ENCODE data around the gene LAMC1. TPM values are rescaled to one million over a fixed set of nuclear protein-coding genes. Genes with fewer than 3 reads are reported as not detected.
"Not testable (repeated sequence)": the region's sequence is repeated elsewhere in the genome, so short reads cannot be mapped to it uniquely, and the experiment has no call there.

LAMC1 gene
- total RNA-seq, 2 donors from 2014 or later = 60.7 to 96.6 TPM

DNA sequence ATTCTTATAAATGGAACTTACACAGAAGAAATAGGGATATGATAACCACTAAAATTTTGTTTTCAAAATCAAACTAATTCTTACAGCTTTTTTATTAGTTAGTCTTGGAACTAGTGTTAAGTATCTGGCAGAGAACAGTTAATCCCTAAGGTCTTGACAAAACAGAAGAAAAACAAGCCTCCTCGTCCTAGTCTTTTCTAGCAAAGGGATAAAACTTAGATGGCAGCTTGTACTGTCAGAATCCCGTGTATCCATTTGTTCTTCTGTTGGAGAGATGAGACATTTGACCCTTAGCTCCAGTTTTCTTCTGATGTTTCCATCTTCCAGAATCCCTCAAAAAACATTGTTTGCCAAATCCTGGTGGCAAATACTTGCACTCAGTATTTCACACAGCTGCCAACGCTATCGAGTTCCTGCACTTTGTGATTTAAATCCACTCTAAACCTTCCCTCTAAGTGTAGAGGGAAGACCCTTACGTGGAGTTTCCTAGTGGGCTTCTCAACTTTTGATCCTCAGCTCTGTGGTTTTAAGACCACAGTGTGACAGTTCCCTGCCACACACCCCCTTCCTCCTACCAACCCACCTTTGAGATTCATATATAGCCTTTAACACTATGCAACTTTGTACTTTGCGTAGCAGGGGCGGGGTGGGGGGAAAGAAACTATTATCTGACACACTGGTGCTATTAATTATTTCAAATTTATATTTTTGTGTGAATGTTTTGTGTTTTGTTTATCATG, 120.5 kb downstream of the LAMC1 start:
- intact Hi-C loops (cut with DNase I) = no loop called here
- Histone ChIP-seq H3K9me3 (no peaks in the 10 kb centered on the region), H3K36me3 (replicated peaks in 1 of 2; ENCODE audit: insufficient read depth in 1 of 2, low read depth in 2 of 2) (peaks cover 0 to 10% of the 10 kb centered on the region in 2 donors), H3K27ac (no peak overlapping the region), H3K27me3 (no peaks in the 10 kb centered on the region), H3K4me1 (peaks cover 7% of the 10 kb centered on the region), H3K4me3 (no peak overlapping the region)
- no peak for ATAC-seq
- 84 to 88% methylated on average over 7 of the region's 7 CpGs for WGBS, 2 donors
- TF ChIP-seq POLR2A (IDR thresholded peaks at IDR 0.05) = no peak
- TF ChIP-seq, protein P1, sequence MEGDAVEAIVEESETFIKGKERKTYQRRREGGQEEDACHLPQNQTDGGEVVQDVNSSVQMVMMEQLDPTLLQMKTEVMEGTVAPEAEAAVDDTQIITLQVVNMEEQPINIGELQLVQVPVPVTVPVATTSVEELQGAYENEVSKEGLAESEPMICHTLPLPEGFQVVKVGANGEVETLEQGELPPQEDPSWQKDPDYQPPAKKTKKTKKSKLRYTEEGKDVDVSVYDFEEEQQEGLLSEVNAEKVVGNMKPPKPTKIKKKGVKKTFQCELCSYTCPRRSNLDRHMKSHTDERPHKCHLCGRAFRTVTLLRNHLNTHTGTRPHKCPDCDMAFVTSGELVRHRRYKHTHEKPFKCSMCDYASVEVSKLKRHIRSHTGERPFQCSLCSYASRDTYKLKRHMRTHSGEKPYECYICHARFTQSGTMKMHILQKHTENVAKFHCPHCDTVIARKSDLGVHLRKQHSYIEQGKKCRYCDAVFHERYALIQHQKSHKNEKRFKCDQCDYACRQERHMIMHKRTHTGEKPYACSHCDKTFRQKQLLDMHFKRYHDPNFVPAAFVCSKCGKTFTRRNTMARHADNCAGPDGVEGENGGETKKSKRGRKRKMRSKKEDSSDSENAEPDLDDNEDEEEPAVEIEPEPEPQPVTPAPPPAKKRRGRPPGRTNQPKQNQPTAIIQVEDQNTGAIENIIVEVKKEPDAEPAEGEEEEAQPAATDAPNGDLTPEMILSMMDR (IDR thresholded peaks at IDR 0.05) = no peak
- DNase-seq = no peak

DNA sequence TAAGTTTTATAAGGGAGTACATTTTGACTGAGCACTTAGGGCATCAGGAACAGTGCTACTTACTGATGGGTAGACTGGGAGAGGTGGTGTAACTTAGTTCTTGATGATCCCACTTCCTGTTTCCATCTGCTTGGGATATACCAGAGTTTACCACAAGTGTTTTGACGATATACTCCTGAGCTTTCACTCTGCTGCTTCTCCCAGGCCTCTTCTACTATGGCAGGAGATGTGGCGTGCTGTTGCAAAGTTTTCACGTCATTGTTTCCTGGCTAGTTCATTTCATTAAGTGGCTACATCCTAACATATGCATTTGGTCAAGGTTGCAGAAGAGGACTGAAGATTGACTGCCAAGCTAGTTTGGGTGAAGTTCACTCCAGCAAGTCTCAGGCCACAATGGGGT, 121.5 kb downstream of the LAMC1 start:
- intact Hi-C loops (cut with DNase I) = no loop called here
- Histone ChIP-seq H3K4me1 (peaks cover 1% of the 10 kb centered on the region), H3K27ac (no peak overlapping the region), H3K36me3 (replicated peaks in 1 of 2; ENCODE audit: insufficient read depth in 1 of 2, low read depth in 2 of 2) (peaks cover 0 to 10% of the 10 kb centered on the region in 2 donors), H3K9me3 (no peaks in the 10 kb centered on the region), H3K4me3 (no peak overlapping the region), H3K27me3 (no peaks in the 10 kb centered on the region)
- ATAC-seq (no peak), DNase-seq (no peak)
- TF ChIP-seq, protein P1 (IDR thresholded peaks at IDR 0.05) = no peak
- no peak for TF ChIP-seq POLR2A (IDR thresholded peaks at IDR 0.05)
- WGBS, 2 donors = 56 to 74% methylated on average over 3 of the region's 3 CpGs

DNA sequence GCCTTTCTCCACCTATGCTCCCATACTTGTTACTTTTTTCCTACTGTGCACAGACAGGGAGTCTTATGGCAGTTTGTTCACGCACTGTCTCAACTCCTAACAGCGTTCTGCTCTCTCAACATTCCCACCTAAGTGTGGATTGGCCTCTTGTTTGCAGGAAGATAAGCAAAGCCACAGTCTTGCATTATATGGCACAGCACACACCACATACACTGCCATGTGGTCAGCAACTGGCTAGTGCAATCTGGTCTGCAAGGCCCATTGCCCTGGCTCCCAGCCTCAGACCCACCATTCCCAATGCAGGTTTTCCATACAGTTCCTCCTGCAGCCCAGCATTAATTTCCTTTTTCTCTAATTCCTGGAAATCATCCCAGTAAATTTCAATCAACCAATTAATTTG, 124.5 kb downstream of the LAMC1 start:
- WGBS, 2 donors = 92 to 93% methylated on average over 2 of the region's 2 CpGs
- Histone ChIP-seq H3K36me3 (replicated peaks in 1 of 2; ENCODE audit: insufficient read depth in 1 of 2, low read depth in 2 of 2) (peaks cover 0 to 4% of the 10 kb centered on the region in 2 donors), H3K4me1 (no peaks in the 10 kb centered on the region), H3K27me3 (no peaks in the 10 kb centered on the region), H3K9me3 (no peaks in the 10 kb centered on the region), H3K27ac (no peak overlapping the region), H3K4me3 (no peak overlapping the region)
- TF ChIP-seq, protein P1 (IDR thresholded peaks at IDR 0.05) = no peak
- no peak for TF ChIP-seq POLR2A (IDR thresholded peaks at IDR 0.05)
- DNase-seq (no peak), ATAC-seq (no peak)
- intact Hi-C loops (cut with DNase I) = no loop called here

DNA sequence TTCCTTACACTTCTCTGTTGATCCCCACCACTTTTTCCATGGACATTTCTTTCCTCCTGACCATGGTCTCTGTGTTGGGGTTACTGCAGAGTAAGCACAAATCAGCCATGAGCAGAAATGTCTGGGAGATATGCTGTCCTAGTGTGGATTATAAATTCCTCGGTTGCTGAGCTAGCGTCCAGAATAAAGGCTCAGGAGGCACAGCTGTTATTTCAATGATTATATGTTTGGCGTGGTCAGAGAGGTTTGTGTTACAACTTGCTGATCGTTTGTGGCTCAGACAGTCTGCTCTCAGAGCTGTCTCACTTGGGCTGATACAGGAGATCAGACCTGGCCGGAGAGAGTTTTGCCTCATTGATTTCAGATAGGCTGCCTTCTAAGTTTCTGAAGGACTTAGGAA, 125.4 kb downstream of the LAMC1 start:
- no peaks in the 10 kb centered on the region for H3K36me3 ChIP-seq (replicated peaks in 1 of 2; ENCODE audit: insufficient read depth in 1 of 2, low read depth in 2 of 2)
- intact Hi-C loops (cut with DNase I) = no loop called here
- H3K4me3 ChIP-seq = no peak overlapping the region
- no peaks in the 10 kb centered on the region for H3K27me3 ChIP-seq
- H3K27ac ChIP-seq = peak overlapping the region in 1 of 4 donors; percentile 8
- DNase-seq = peak in 1 of 4 donors; percentile 8
- 23 to 38% methylated on average over 5 of the region's 5 CpGs for WGBS, 2 donors
- H3K4me1 ChIP-seq = no peaks in the 10 kb centered on the region
- TF ChIP-seq, protein P1 (IDR thresholded peaks at IDR 0.05) = no peak
- no peak for TF ChIP-seq POLR2A (IDR thresholded peaks at IDR 0.05)
- peak; percentile 27 for ATAC-seq
- H3K9me3 ChIP-seq = no peaks in the 10 kb centered on the region

DNA sequence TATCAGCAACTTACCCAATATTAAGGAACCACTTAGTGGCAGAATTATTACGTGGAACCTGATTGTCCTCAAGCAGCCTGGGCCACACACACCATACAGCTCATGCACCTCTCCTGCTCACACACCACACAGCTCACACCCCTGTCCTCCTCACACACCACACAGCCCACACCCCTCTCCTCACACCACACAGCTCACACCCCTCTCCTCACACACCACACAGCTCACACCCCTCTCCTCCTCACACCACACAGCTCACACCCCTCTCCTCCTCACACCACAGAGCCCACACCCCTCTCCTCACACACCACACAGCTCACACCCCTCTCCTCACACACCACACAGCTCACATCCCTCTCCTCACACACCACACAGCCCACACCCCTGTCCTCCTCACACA, 126.1 kb downstream of the LAMC1 start:
- Histone ChIP-seq H3K36me3 (replicated peaks in 1 of 2; ENCODE audit: insufficient read depth in 1 of 2, low read depth in 2 of 2) (no peaks in the 10 kb centered on the region), H3K4me3 (no peak overlapping the region), H3K4me1 (no peaks in the 10 kb centered on the region), H3K27ac (no peak overlapping the region), H3K27me3 (no peaks in the 10 kb centered on the region), H3K9me3 (no peaks in the 10 kb centered on the region)
- intact Hi-C loops (cut with DNase I) = no loop called here
- DNase-seq (no peak), ATAC-seq (no peak)
- TF ChIP-seq, protein P1 (IDR thresholded peaks at IDR 0.05) = no peak
- TF ChIP-seq POLR2A (IDR thresholded peaks at IDR 0.05) = no peak
- 68 to 83% methylated on average over 1 of the region's 1 CpG for WGBS, 2 donors

DNA sequence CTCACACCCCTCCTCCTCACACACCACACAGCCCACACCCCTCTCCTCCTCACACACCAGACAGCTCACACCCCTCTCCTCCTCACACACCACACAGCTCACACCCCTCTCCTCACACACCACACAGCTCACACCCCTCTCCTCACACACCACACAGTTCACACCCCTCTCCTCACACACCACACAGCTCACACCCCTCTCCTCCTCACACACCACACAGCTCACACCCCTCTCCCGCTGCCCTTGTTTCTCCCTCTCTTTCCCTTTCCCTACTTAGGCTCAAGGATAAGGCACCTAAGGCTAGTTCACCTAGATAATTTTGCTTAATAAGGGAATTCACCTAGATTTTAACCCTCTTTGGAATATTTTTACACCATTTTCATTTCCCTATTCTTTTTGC, 126.8 kb downstream of the LAMC1 start:
- intact Hi-C loops (cut with DNase I); H3K36me3 ChIP-seq (replicated peaks in 1 of 2; ENCODE audit: insufficient read depth in 1 of 2, low read depth in 2 of 2); ATAC-seq; H3K27me3 ChIP-seq; H3K4me3 ChIP-seq; H3K4me1 ChIP-seq; H3K27ac ChIP-seq; H3K9me3 ChIP-seq; DNase-seq: not testable (repeated sequence)
- 88 to 92% methylated on average over 1 of the region's 1 CpG for WGBS, 2 donors

All from body of pancreas (tissue), 4 donors.